ENCODE measurements around the gene MIPOL1. TPM values are rescaled to one million over a fixed set of nuclear protein-coding genes. Genes with fewer than 3 reads are reported as not detected.

Gene MIPOL1
- total and polyA plus RNA-seq, 2 of the 13 experiments (the other 11 are each of a cell fraction or from before 2014, with no cell fraction given): 8.6 to 34.2 TPM

GRCh38 chr14:37595809-37596621, 398.3 kb downstream of the MIPOL1 start (continued):
- TF ChIP-seq BCLAF1 (IDR thresholded peaks at IDR 0.05) (no peak), HNF1B (CRISPR knock-in tag; IDR thresholded peaks at IDR 0.05) (peak; percentile 69; the same call in 1 of the 2 replicates), ZNF496 (CRISPR knock-in tag; IDR thresholded peaks at IDR 0.05; ENCODE audit: insufficient replicate concordance) (no peak), ZNF234 (CRISPR knock-in tag; conservative IDR thresholded peaks at IDR 0.05) (no peak), AGO2 (optimal IDR thresholded peaks at IDR 0.05; ENCODE audit: low read depth, low read length) (peak; percentile 79), ZNF543 (CRISPR knock-in tag; IDR thresholded peaks at IDR 0.05) (peak; percentile 97), MXI1 (IDR thresholded peaks at IDR 0.05; ENCODE audit: borderline replicate concordance, low read depth, low read length) (peak; percentile 85), SP2 (CRISPR knock-in tag; IDR thresholded peaks at IDR 0.05) (no peak), SALL1 (CRISPR knock-in tag; IDR thresholded peaks at IDR 0.05) (peak; percentile 95), RERE (CRISPR knock-in tag; IDR thresholded peaks at IDR 0.05; ENCODE audit: low read depth) (peak; percentile 43; the same call in 1 of the 2 replicates), PHB2 (IDR thresholded peaks at IDR 0.05; ENCODE audit: partially characterized antibody) (no peak), TBL1XR1 (IDR thresholded peaks at IDR 0.05; ENCODE audit: borderline replicate concordance, low read length, partially characterized antibody) (peak; percentile 46), SMYD3 (CRISPR knock-in tag; IDR thresholded peaks at IDR 0.05) (peak; percentile 96), ZNF576 (CRISPR knock-in tag; IDR thresholded peaks at IDR 0.05) (peak; percentile 52; the same call in 1 of the 2 replicates), RFX3 (CRISPR knock-in tag; IDR thresholded peaks at IDR 0.05) (no peak; the same call in none of the 2 replicates), MTA3 (CRISPR knock-in tag; IDR thresholded peaks at IDR 0.05) (no peak; the same call in 1 of the 2 replicates), ZNF350 (CRISPR knock-in tag; IDR thresholded peaks at IDR 0.05; ENCODE audit: borderline replicate concordance, low read depth) (peak; percentile 97), ZNF678 (CRISPR knock-in tag; IDR thresholded peaks at IDR 0.05) (peak; percentile 89; the same call in 1 of the 2 replicates), TCF7L2 (IDR thresholded peaks at IDR 0.05; ENCODE audit: low read depth, low read length) (no peak)
